HFFc6 (cell line): Measurements from ENCODE around the gene SUPT5H. TPM values are rescaled to one million over a fixed set of nuclear protein-coding genes. Genes with fewer than 3 reads are reported as not detected.

Experiments used
- DNase-seq: peaks from one replicate; pipeline ENCODE4 v3.0.0-alpha.2; 2018
- H3K27ac Mint-ChIP-seq: 2 replicates; pipeline ENCODE4 v1.8.0; 2020; ENCODE audit warnings: mild to moderate bottlenecking, mixed read lengths
- H3K27me3 Mint-ChIP-seq: 2 replicates; pipeline ENCODE4 v1.8.0; 2021; ENCODE audit warnings: mild to moderate bottlenecking, moderate library complexity, mixed read lengths; ENCODE audit not compliant: insufficient read depth
- H3K36me3 Mint-ChIP-seq: 2 replicates; pipeline ENCODE4 v1.8.0; 2021; ENCODE audit warnings: low read depth, mixed read lengths
- H3K4me1 Mint-ChIP-seq: 2 replicates; pipeline ENCODE4 v1.8.0; 2020; ENCODE audit warnings: low read depth, mixed read lengths
- H3K4me3 Mint-ChIP-seq: 2 replicates; pipeline ENCODE4 v1.8.0; 2020; ENCODE audit warnings: mild to moderate bottlenecking, moderate library complexity, mixed read lengths
- H3K9me3 Mint-ChIP-seq: 2 replicates; pipeline ENCODE4 v1.8.0; 2020; ENCODE audit warnings: mild to moderate bottlenecking, mixed read lengths
- CTCF ChIP-seq: fragments of 200-600 bp; sonication (generic); IDR thresholded peaks from 2 replicates; pipeline ENCODE4 v1.5.0; 2021; ENCODE audit warnings: antibody characterized with exemption, mild to moderate bottlenecking
- total RNA-seq, 6 experiments: library from RNA; stranded (reverse); fragmentation: NEBNext Ultra II Directional; extraction: Animal tissue kit (Norgen Biotek cat#: 25700); gene quantifications; 2 replicates in 1 of 6; 3 replicates in 5 of 6; pipeline ENCODE4 v1.2.3, GENCODE V29; 2021

The SUPT5H gene
- total RNA-seq, 6 experiments from 2014 or later: 102 to 129 (median 107) TPM

- peaks cover 7% of the 10 kb centered on the region for H3K27me3 Mint-ChIP-seq
- TF ChIP-seq CTCF: no peak
- peak overlapping the region; percentile 99 for H3K27ac Mint-ChIP-seq
- peaks cover 8% of the 10 kb centered on the region; the same call in 1 of the 2 replicates for H3K36me3 Mint-ChIP-seq
- H3K4me1 Mint-ChIP-seq: peaks cover 62% of the 10 kb centered on the region
- H3K4me3 Mint-ChIP-seq: peak overlapping the region; percentile 85
- no peak for DNase-seq
- no peaks in the 10 kb centered on the region for H3K9me3 Mint-ChIP-seq
These were observed 44.3 kb upstream of the SUPT5H start for GRCh38 chr19:39401070-39401548.

- peaks cover 8% of the 10 kb centered on the region; the same call in 1 of the 2 replicates for H3K36me3 Mint-ChIP-seq
- H3K4me1 Mint-ChIP-seq: peaks cover 66% of the 10 kb centered on the region
- H3K27me3 Mint-ChIP-seq: peaks cover 8% of the 10 kb centered on the region
- TF ChIP-seq CTCF: no peak
- peak overlapping the region; percentile 85 for H3K4me3 Mint-ChIP-seq
- 0 out of 2 replicates have a peak, but pooled peaks cover under 1% of the 10 kb centered on the region for H3K9me3 Mint-ChIP-seq
- peak; percentile 64 for DNase-seq
- H3K27ac Mint-ChIP-seq: peak overlapping the region; percentile 99
These were observed 43.6 kb upstream of the SUPT5H start for GRCh38 chr19:39401549-39402345.

GRCh38 chr19:39402346-39403300 is 42.8 kb upstream of the SUPT5H start:
- DNase-seq: peak; percentile 86
- Mint-ChIP-seq H3K4me3 (peak overlapping the region; percentile 85), H3K4me1 (peaks cover 58% of the 10 kb centered on the region), H3K9me3 (peaks cover 6% of the 10 kb centered on the region; the same call in 1 of the 2 replicates), H3K27me3 (peaks cover 17% of the 10 kb centered on the region), H3K36me3 (peaks cover 14% of the 10 kb centered on the region), H3K27ac (peak overlapping the region; percentile 99)
- TF ChIP-seq CTCF: no peak

GRCh38 chr19:39403331-39404312 is 41.8 kb upstream of the SUPT5H start:
- Mint-ChIP-seq H3K36me3 (peaks cover 24% of the 10 kb centered on the region), H3K4me1 (peaks cover 57% of the 10 kb centered on the region), H3K4me3 (peak overlapping the region; percentile 85), H3K27ac (peak overlapping the region; percentile 99), H3K9me3 (peaks cover 6% of the 10 kb centered on the region; the same call in 1 of the 2 replicates), H3K27me3 (peaks cover 26% of the 10 kb centered on the region)
- DNase-seq: peak; percentile 99
- TF ChIP-seq CTCF: no peak
